ENCODE data around the gene COPG1.

- TF ChIP-seq EZH2 (IDR thresholded peaks at IDR 0.05; ENCODE audit: low read depth, unreplicated experiment) (no peak), CTCF (conservative IDR thresholded peaks at IDR 0.05; ENCODE audit: low read depth in 2 of 2) (peak in 1 of 2 experiments; percentile 16; a peak in 1 of 4 replicates), EZH2phosphoT487 (IDR thresholded peaks at IDR 0.05; ENCODE audit: unreplicated experiment) (no peak), POLR2AphosphoS5 (IDR thresholded peaks at IDR 0.05; ENCODE audit: low read depth) (no peak), CREB1 (CRISPR knock-in tag; IDR thresholded peaks at IDR 0.05; ENCODE audit: low read depth) (no peak), REST (IDR thresholded peaks at IDR 0.05; ENCODE audit: unreplicated experiment) (no peak)
These were observed 33.4 kb downstream of the COPG1 start for GRCh38 chr3:129282727-129283327.
